GM10847 (cell line): ENCODE data around the gene MYBBP1A.

Experiments used
- POLR2A ChIP-seq: IDR thresholded peaks from 2 replicates; pipeline ENCODE4 v1.6.1; 2011; ENCODE audit not compliant: insufficient read length; ENCODE audit errors: extremely low read depth

MYBBP1A gene

DNA sequence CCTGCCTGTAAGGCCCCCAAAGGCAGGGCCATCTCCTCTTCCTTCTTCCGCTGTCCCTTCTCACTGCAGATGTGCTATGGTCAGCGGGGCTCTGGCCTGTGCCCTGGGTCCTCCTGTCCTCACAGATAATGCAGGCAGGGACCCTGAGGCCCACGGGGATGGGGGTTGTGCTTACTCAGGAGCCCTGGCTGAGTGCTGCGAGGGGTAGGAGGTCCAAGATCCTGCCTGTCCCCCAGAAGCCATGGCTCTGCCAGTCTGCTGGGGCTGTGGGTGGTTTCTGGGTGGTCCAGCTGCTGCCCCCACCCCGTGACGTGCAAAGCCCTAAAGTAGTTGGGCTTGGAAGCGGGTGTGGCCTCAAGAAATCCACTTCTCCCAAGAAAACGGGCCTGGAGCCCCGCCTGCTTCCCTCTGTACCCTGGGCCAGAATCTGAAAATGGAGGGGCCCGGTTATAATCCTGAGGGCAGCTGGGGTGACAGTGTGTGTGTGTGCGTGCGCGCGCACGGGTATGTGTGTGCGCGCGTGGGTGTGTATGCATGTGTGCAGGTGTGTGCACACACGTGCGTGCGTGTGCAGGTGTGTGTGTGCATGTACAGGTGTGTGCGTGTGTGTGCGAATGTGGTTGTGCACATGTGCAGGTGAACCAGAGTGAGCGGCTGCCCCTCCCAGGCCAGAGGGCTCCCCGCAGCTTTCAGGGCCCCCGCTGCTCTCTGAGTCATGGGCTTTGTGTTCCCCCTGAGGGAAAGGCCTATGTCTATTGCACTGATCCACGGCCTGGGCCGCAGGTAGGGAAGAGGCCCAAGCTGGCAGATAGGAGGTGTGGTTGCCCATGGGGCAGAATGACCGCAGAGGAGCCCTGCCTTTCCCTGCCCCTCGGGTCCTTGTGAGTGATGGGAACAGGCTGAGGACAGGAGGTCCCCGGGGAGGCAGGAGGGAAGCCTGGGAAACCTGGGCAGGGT lies 42.8 kb downstream of the MYBBP1A start:
- TF ChIP-seq POLR2A = no peak

DNA sequence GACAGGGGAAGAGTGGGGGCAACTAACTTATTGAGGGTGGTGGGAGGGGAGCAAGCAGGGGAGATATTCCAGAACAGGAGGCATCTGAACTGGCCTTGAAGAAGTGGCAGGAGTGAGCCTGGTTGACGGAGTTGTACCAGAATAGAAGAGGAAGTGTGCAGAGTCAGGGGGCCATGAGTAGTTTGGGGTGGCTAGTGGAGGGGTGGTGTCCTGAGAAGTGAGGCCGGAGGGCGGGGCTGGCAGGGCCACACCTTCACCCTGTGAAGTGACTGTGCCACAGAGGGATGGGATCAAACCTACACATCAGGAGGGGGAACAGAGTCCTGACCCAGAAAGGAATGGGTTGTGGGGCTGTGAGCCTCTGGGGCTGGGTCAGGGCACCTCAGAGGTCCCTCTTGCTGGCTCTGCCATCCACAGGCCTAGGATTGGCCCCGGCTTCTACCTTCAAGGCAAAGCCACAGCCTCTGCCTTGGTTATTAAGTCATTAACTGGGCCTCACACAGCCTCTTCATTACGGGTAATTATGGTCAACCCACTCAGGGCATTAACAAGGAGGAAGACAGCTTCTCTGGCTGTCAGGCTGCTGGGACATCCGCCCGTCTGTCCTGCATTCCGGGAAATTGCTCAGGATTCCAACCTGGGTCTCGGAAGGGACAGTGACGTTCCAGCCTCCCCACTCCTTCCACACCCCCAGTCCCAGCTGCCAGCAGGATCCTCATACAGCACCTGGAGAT lies 43.8 kb downstream of the MYBBP1A start:
- TF ChIP-seq POLR2A = no peak

DNA sequence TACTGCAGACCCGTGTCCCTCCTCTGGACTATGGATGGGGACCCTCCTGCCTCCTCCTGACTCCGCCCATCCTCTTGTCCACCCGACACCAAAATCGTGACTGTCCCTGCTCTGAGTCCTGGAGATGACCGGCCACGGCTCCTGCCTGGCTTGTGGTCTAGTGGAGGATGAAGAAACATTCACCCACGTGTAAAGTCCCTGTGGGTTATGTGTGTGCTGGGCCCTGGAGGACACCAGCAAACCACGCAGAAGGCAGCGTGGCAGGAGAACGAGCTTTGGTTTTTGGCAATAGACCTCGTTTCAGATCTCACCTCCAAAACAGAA lies 44.6 kb downstream of the MYBBP1A start:
- TF ChIP-seq POLR2A = no peak

DNA sequence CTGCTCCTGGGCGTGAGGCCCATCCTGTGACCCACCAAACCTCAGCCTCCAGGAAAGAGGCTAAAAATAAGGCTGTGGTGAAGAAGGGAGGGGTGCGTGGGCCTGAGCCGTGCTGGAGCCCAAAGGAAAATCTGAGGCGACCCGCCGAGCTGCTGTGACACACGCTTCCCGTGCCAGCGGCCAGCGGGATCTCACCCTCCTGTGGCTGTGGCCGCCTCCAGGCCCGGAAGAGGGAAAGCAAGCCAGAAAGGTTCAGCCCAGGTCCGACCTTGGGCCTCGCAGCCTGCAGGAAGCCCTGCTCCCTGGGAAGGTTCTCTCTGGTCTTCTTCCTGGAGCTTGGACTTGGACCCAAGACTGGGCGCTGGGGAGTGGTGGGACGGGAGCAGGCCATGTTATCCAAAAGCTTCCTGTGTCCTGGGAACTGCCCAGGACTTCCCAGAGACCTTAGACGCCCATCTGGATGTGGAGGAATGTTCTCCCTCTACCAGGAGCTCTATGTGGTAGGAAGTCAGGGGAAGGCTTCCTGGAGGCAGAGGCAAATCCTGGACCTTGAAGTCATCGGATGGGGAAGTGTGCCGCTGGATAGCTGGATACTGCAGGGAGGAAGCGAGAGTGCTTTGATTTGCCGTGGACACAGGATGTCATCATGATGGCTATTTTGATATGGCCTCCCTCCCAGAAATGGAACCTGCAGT lies 45.1 kb downstream of the MYBBP1A start:
- TF ChIP-seq POLR2A = no peak

DNA sequence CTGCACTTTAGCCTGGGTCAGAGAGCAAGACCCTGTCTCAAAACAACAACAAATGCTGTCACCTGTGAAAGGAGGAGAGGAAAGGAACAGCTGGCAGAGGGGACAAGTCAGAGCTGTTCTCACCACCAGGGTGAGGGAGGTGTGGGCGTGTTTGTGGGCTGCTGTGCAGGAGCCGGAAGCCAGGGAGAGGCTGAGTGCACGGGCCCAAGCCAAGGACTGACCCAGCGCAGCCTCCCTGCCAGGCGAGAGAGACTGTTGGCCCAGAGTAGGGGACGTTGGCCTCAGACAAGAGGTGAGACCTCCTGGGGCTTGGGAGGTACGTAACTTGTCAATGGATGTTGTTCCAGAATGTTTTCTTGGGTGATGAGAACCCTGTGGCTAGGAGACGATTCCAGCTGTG lies 45.8 kb downstream of the MYBBP1A start:
- TF ChIP-seq POLR2A = no peak

DNA sequence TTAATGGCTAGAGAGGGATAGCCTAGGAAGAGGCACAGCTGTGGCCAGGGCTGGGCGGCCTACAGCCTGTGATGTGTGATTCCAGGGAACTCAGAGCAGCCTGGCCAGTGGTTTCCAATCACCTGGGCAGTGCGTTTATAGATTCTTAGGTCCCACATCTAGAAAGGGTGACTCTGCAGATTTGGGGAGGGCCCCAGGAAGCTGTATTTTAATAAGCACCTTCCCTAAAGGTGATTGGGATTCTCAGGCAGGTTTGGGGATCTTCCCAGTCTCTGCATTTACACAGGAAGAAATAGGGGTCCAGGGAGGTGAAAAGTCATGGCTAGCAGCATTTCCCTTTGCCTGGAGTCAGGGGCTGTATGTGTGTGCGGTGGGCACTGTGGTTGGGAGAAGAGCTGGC lies 47.0 kb downstream of the MYBBP1A start:
- TF ChIP-seq POLR2A = no peak

DNA sequence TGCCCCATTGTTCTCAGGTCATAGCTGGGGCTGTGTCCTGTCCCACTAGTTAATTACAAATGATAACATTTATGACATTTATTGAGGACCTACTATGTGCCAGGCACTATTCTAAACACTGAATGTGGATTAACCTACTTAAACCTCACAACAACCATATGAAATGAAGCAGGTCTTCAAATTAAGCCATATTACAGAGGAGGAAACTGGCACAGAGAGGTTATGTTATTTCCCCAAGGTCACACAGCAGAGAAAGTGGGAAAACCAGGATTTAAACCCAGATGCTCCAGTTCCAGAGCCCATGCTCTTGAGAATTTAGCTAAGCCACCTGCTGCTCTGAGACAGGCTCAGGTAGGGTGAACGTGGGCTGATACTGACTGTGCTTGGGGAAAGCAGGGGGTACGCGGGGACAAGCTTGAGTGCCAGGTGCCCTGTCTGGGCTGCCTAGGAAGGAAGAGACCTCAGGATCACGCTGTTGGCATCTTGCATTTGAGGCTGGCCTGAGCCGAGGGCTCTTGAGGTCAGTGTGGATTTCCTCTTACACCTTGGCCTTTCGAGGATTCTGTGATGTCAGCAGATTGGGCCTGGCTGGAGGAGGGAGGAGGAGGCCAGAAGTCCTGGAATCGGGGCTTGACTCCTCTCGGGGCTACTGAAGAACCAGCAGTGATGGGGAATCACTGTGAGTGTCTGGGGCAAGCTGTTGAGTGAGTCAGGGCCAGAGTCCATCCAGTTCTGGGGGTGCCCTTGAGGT lies 47.6 kb downstream of the MYBBP1A start:
- TF ChIP-seq POLR2A = no peak

DNA sequence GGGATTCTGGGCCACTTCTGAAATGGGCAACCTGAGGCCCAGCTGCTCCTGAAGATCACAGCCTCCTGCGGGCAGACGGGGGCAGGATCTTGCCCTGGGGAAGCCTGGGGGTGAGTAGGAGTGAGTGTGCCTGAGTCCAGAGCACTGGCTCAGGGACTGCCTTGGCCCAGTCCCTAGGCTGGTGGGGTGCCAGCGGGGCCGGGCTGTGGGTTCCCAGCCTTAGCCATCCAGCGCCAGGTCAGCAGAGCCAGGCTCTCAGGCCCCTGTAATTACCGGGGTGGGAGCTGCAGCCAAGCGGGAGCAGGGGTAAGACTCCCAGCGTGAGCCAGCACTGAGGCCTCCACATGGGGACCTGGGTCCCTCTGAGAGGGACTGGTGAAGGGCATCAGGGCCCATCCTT lies 48.3 kb downstream of the MYBBP1A start:
- TF ChIP-seq POLR2A = no peak

DNA sequence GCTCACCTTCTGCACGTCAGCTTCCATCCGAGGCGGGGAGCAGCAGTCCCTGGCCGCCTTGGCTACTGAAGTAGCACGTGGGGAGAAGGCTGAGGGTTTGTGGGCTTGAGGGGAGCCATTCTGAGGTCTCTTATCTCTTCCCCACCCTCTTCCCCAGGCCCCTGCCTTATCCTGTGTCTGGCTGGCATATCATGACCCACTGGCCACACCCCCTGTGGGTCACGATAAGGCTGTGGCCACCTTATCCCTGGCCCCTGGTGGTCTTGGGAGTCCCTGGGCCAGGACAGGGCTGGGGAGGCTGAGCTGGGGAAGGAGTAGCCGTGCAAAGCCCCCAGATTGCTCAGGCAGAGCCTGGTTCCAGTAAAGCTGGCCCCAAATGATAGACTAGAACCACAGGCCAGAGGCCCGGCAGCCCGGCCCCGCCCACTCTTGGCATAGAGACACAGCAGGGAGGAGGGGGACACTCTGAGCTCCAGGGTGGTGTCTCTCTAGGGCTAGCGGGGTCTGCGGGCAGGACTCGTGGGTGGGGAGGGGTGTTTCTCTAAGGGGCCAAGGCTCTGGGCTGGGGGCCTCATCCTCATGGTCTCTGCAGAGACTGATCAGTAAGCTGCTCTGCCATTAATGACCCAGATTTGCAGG lies 48.9 kb downstream of the MYBBP1A start:
- TF ChIP-seq POLR2A = no peak

DNA sequence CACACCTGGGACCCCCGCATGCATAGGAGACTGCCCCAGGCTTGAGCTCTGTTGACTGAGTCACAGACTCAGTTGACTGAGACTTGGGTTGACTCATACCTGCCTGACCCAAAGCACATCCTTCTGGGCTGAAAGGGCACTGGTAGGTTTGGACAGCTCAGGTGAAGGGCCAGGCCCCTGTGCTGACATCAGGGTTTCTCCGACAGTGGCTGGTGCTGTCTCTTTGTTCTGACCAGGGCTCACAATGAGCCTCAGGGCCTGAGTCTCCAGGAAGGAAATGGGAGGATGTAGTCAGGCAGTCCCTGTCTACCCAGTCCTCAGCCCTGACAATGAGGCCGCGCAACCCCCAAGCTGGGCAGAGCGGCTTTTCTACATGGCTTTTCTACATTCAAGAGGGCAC lies 50.0 kb downstream of the MYBBP1A start:
- no peak for TF ChIP-seq POLR2A

DNA sequence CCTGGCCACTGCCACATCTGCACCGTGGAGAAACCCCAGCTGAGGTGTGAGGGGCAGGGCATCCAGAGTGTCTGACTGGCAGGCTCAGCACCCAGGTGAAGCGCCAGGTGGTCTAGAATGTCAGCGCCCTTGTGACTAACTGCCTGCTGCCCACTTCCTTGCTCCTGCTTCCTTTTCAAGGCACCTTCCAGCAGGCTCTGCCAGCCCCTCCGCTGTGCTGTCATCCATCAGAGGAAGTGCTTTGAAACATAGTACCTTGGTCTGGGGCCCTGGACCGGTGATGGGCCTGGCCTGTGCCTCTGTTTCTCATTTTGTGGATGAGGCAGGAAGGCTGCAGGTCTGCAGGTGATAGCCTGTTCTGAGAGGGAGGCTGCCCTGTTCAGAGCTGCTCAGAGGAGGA lies 51.0 kb downstream of the MYBBP1A start:
- TF ChIP-seq POLR2A = no peak

DNA sequence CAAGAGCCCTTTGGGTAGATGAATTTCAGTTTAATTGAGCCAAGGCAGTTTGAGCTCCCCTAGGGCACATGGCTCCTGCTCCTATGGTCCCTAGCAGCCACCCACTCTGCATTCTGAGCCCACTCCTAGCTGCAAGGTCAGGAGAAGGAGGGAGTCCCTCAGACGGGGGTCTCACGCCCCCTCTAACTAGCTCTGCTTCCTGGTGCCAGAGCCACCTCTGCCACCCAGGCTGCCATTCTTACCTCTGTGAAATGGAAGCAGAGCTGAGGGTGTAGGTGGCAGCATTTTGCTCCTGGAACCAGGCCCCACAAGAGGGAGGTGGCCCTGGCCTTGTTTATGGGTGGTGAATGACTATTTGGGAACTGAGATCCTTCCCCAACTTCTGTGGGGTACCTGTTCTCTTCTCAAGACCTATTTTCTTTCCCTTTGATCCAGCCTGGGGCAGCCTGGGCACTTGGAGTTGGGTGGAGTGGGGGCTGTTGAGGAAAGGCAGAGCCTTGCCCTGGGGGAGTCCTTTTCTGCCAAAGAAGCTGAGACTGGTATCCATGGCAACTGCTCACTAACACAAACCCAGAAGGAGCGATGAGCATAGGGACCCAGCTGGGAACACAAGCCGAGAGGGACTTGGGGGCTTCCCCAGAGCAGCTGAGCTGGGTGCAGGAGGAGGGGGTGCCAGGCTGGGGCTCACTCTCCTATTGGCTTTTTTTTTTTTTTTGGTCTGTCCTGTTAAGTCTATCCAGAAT lies 51.7 kb downstream of the MYBBP1A start:
- no peak for TF ChIP-seq POLR2A

DNA sequence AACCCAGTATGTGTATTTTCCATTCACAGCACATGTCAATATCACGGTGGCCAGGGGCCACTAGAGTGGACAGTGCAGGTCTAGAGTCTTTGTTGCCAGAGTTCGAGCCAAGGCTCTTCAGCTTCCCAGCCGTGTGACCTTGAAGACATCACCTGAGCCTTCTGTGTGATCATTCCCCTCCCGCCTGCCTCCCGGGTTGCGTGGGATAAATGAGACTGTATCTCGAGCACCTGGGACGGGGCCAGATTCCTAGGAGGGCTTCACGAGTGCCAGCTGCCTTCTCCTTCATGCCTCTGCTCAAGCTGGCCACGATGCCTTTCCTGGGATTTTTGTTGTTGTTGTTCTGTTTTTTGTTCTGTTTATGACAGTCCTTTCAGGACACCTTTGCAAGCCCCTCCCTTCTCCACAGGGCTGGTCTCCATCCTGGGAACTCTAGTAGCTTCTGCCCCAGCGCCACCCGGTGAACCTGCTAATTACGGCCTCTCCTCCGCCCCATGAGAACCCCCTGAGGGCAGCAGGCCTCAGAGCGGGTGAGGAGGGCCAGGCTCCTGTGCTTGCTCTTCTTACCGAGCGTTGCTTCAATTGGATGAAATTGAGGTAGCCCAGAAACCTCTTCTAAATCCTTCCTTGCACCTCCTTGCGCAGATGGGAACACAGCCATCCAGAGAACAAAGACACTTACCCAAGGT lies 52.6 kb downstream of the MYBBP1A start:
- no peak for TF ChIP-seq POLR2A
